Right lung (tissue), 5 donors: Measurements from ENCODE around the gene THADA. TPM values are rescaled to one million over a fixed set of nuclear protein-coding genes. Genes with fewer than 3 reads are reported as not detected.

Experiments
- DNase-seq, 2 donors: peaks; one replicate each; pipeline ENCODE4 v3.0.0-alpha.2; 2013
- polyA plus RNA-seq, 5 donors: library from polyadenylated mRNA; unstranded; fragments of 120-200 nt; gene quantifications; one replicate each; pipeline versions ENCODE4 v1.2.1 to v1.2.3, GENCODE V29; 2013; ENCODE audit warnings: inconsistent platforms in 1 of 5, low replicate concordance in 1 of 5; ENCODE audit not compliant: insufficient read length in 5 of 5, insufficient read depth in 1 of 5

The THADA gene
- polyA plus RNA-seq, 5 donors: 33.8 to 42.1 (median 36.6) TPM

- DNase-seq: no peak
Measured at GRCh38 chr2:43445781-43446180, 150.1 kb downstream of the THADA start.

- DNase-seq: no peak
Measured at GRCh38 chr2:43444989-43445645, 150.7 kb downstream of the THADA start.

GRCh38 chr2:43443282-43443681, 152.6 kb downstream of the THADA start:
- DNase-seq: no peak

- DNase-seq: no peak
Measured at GRCh38 chr2:43441195-43441594, 154.6 kb downstream of the THADA start.

GRCh38 chr2:43438858-43439655, 156.8 kb downstream of the THADA start:
- DNase-seq: no peak

- no peak for DNase-seq
Measured at GRCh38 chr2:43438342-43438741, 157.5 kb downstream of the THADA start.

- DNase-seq: no peak
Measured at GRCh38 chr2:43437363-43437762, 158.5 kb downstream of the THADA start.

GRCh38 chr2:43436431-43436830, 159.4 kb downstream of the THADA start:
- no peak for DNase-seq

- no peak for DNase-seq
Measured at GRCh38 chr2:43435746-43436145, 160.1 kb downstream of the THADA start.

GRCh38 chr2:43430489-43430888, 165.3 kb downstream of the THADA start:
- DNase-seq: no peak

GRCh38 chr2:43429369-43429768, 166.5 kb downstream of the THADA start:
- no peak for DNase-seq

- no peak for DNase-seq
Measured at GRCh38 chr2:43427032-43427424, 168.8 kb downstream of the THADA start.

GRCh38 chr2:43426305-43427031, 169.4 kb downstream of the THADA start:
- DNase-seq: peak; percentile 51 to 64

GRCh38 chr2:43425659-43426058, 170.2 kb downstream of the THADA start:
- no peak for DNase-seq

GRCh38 chr2:43424262-43425207, 171.3 kb downstream of the THADA start:
- DNase-seq: no peak

GRCh38 chr2:43423941-43424261, 171.9 kb downstream of the THADA start:
- DNase-seq: no peak

- no peak for DNase-seq
Measured at GRCh38 chr2:43421194-43421593, 174.6 kb downstream of the THADA start.

- DNase-seq: no peak
Measured at GRCh38 chr2:43420389-43420801, 175.4 kb downstream of the THADA start.

GRCh38 chr2:43419876-43420275, 176.0 kb downstream of the THADA start:
- no peak for DNase-seq

- DNase-seq: no peak
Measured at GRCh38 chr2:43419243-43419642, 176.6 kb downstream of the THADA start.

GRCh38 chr2:43418680-43419079, 177.2 kb downstream of the THADA start:
- DNase-seq: no peak

GRCh38 chr2:43417300-43417699, 178.5 kb downstream of the THADA start:
- DNase-seq: no peak
